Central memory CD8-positive, alpha-beta T cell (primary cell): ENCODE results near the gene PIK3CB.
"Not testable (repeated sequence)": the region's sequence is repeated elsewhere in the genome, so short reads cannot be mapped to it uniquely, and the experiment has no call there.

Experiments used
- ATAC-seq: fragments of 150-1000 bp; cut with Tn5 transposase; replicated peaks from 2 replicates; pipeline ENCODE4 v1.10.0; 2022; ENCODE audit warnings: mild to moderate bottlenecking, moderate FRiP score, moderate number of reproducible peaks; ENCODE audit not compliant: poor library complexity, severe bottlenecking; ENCODE audit errors: extremely low read depth
- DNase-seq, 2 donors: peaks; one replicate each; pipeline ENCODE4 v3.0.0; 2021; ENCODE audit warnings: low spot score in 2 of 2
- H3K27ac Mint-ChIP-seq: one replicate; pipeline ENCODE4 v1.8.0; 2022; ENCODE audit warnings: low read depth, mild to moderate bottlenecking, moderate library complexity, mixed read lengths
- H3K27me3 Mint-ChIP-seq: one replicate; pipeline ENCODE4 v1.8.0; 2022; ENCODE audit warnings: mixed read lengths
- H3K36me3 Mint-ChIP-seq: one replicate; pipeline ENCODE4 v1.8.0; 2022; ENCODE audit warnings: mild to moderate bottlenecking, moderate library complexity, mixed read lengths; ENCODE audit not compliant: insufficient read depth
- H3K4me1 Mint-ChIP-seq: one replicate; pipeline ENCODE4 v1.8.0; 2022; ENCODE audit warnings: mixed read lengths
- H3K4me3 Mint-ChIP-seq: one replicate; pipeline ENCODE4 v1.8.0; 2022; ENCODE audit warnings: mild to moderate bottlenecking, moderate library complexity, mixed read lengths
- H3K9me3 Mint-ChIP-seq: one replicate; pipeline ENCODE4 v1.8.0; 2022; ENCODE audit warnings: mixed read lengths

PIK3CB gene

DNA sequence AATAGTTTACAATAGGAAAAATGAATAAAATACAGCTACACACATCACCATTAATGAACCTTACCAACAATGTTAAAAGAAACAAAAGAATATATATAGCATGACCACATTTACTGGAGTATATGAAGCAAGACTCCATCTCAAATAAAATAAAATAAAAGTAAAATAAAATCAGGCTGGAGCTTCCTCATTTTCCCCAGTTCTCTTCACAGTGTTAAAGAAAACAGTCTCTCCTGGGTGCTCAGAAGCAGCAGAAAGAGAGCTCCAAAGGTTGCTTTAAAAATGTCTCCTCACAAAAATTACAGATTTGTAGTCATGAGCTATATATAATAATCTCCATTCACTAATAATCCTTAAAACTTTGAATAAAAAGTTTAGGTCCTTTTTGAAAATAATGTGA lies 48.8 kb downstream of the PIK3CB start:
- H3K9me3 Mint-ChIP-seq = no peaks in the 10 kb centered on the region
- H3K36me3 Mint-ChIP-seq = peaks cover 11% of the 10 kb centered on the region
- DNase-seq (no peak), ATAC-seq (no peak)
- no peak overlapping the region for H3K4me3 Mint-ChIP-seq
- H3K27ac Mint-ChIP-seq = no peak overlapping the region
- H3K4me1 Mint-ChIP-seq = peaks cover 11% of the 10 kb centered on the region
- no peaks in the 10 kb centered on the region for H3K27me3 Mint-ChIP-seq

- peaks cover 16% of the 10 kb centered on the region for H3K4me1 Mint-ChIP-seq
- not testable (repeated sequence) for ATAC-seq, H3K27ac Mint-ChIP-seq, H3K9me3 Mint-ChIP-seq, DNase-seq, H3K27me3 Mint-ChIP-seq, H3K4me3 Mint-ChIP-seq
- peaks cover 14% of the 10 kb centered on the region for H3K36me3 Mint-ChIP-seq
Observed at GRCh38 chr3:138785362-138785857, 49.3 kb downstream of the PIK3CB start.

DNA sequence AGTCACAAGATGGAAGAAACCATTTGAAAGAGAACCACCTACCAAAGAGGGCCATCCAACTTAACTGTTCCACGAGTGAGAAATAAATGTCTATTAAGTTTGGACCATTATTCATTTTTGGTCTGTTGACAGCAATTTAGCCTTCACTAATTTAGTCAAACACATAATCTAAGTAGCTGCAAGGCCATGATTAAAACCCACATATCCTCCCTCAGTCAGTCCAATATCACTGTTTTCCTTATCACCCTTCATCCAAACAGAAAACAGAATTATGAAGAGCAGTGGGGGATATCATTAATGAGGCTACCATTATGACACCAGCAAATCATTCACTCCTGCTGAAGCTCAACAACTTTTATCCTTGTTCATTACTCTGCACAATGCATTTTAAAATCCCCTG lies 52.0 kb downstream of the PIK3CB start:
- H3K36me3 Mint-ChIP-seq = peaks cover 8% of the 10 kb centered on the region
- H3K4me1 Mint-ChIP-seq = peaks cover 17% of the 10 kb centered on the region
- H3K27ac Mint-ChIP-seq = peak overlapping the region; percentile 85
- H3K27me3 Mint-ChIP-seq = no peaks in the 10 kb centered on the region
- H3K4me3 Mint-ChIP-seq = no peak overlapping the region
- no peaks in the 10 kb centered on the region for H3K9me3 Mint-ChIP-seq
- ATAC-seq (no peak), DNase-seq (no peak)

DNA sequence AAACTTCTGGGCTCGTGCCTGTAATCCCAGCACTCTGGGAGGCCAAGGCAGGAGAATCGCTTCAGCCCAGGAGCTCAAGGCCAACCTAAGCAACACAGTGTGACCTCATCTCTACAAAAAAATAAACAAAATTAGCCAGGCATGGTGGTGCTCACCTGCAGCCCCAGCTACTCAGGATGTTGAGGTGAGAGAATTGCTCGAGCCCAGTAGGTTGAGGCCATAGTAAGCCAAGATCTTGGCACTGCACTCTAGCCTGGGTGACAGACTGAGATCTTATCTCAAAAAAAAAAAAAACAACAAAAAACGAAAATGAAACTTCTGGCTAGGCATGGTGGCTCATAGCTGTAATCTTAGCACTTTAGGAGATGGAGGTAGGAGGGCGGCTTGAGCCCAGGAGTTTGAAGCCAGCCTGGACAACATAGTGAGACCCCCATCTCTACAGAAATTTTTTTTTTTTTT lies 53.7 kb downstream of the PIK3CB start:
- Mint-ChIP-seq H3K4me1 (peaks cover 17% of the 10 kb centered on the region), H3K27me3 (no peaks in the 10 kb centered on the region), H3K27ac (peak overlapping the region; percentile 92), H3K36me3 (peaks cover 8% of the 10 kb centered on the region), H3K4me3 (peak overlapping the region; percentile 31), H3K9me3 (no peaks in the 10 kb centered on the region)
- ATAC-seq (peak; percentile 100), DNase-seq (peak; percentile 34 to 75)

- no peak overlapping the region for H3K4me3 Mint-ChIP-seq
- peaks cover 8% of the 10 kb centered on the region for H3K36me3 Mint-ChIP-seq
- no peaks in the 10 kb centered on the region for H3K27me3 Mint-ChIP-seq
- H3K27ac Mint-ChIP-seq = peak overlapping the region; percentile 76
- no peak for DNase-seq
- peaks cover 17% of the 10 kb centered on the region for H3K4me1 Mint-ChIP-seq
- no peaks in the 10 kb centered on the region for H3K9me3 Mint-ChIP-seq
- no peak for ATAC-seq
Observed at GRCh38 chr3:138778643-138779042, 56.1 kb downstream of the PIK3CB start.

GRCh38 chr3:138776961-138777360 lies 57.8 kb downstream of the PIK3CB start:
- Mint-ChIP-seq H3K4me3 (no peak overlapping the region), H3K9me3 (no peaks in the 10 kb centered on the region), H3K27ac (no peak overlapping the region), H3K27me3 (no peaks in the 10 kb centered on the region), H3K4me1 (peaks cover 9% of the 10 kb centered on the region), H3K36me3 (peaks cover 6% of the 10 kb centered on the region)
- no peak for ATAC-seq
- no peak for DNase-seq

GRCh38 chr3:138775254-138775595 lies 59.5 kb downstream of the PIK3CB start:
- ATAC-seq (no peak), DNase-seq (no peak)
- Mint-ChIP-seq H3K4me3 (no peak overlapping the region), H3K9me3 (no peaks in the 10 kb centered on the region), H3K27me3 (no peaks in the 10 kb centered on the region), H3K36me3 (no peaks in the 10 kb centered on the region), H3K27ac (no peak overlapping the region), H3K4me1 (no peaks in the 10 kb centered on the region)

DNA sequence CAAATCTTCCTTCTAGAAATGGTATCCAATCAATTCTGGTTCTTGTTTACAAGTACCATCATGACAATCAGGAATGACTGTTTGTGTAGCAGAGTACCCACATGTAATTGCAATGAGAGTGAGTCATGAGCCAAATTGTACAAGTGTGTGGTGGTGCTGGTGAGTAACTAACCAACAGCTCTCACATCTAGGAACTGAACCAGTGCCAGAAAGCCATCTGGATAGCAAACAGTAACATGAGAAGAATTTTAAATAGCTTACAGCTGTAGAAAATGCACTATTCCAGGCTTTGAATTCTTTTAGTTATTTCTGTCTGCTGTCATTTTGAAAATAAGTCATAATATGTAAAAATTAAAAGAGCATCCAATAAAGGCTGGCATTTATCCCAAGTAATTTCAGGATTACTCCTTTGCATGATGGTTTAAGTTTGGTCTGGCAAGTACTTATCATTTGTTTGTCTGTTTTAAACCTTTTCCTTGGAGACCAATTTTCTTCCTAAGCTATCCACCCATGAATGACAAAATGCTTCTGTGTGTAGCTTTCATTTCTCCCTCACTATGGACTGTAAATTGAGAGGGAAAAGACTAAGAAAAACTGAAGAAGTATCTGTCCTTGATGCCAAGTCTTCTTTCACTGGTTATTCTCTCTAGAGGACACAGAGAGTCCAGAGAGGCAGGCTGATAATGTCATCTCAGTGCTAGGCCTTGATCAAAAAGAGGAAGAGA lies 60.0 kb downstream of the PIK3CB start:
- no peaks in the 10 kb centered on the region for H3K36me3 Mint-ChIP-seq
- no peaks in the 10 kb centered on the region for H3K27me3 Mint-ChIP-seq
- H3K4me3 Mint-ChIP-seq = no peak overlapping the region
- DNase-seq (no peak), ATAC-seq (no peak)
- no peaks in the 10 kb centered on the region for H3K4me1 Mint-ChIP-seq
- no peaks in the 10 kb centered on the region for H3K9me3 Mint-ChIP-seq
- no peak overlapping the region for H3K27ac Mint-ChIP-seq

GRCh38 chr3:138771585-138771984 lies 63.1 kb downstream of the PIK3CB start:
- H3K4me1 Mint-ChIP-seq = no peaks in the 10 kb centered on the region
- H3K27me3 Mint-ChIP-seq = no peaks in the 10 kb centered on the region
- H3K4me3 Mint-ChIP-seq = no peak overlapping the region
- no peaks in the 10 kb centered on the region for H3K9me3 Mint-ChIP-seq
- ATAC-seq (no peak), DNase-seq (no peak)
- no peak overlapping the region for H3K27ac Mint-ChIP-seq
- peaks cover 3% of the 10 kb centered on the region for H3K36me3 Mint-ChIP-seq

DNA sequence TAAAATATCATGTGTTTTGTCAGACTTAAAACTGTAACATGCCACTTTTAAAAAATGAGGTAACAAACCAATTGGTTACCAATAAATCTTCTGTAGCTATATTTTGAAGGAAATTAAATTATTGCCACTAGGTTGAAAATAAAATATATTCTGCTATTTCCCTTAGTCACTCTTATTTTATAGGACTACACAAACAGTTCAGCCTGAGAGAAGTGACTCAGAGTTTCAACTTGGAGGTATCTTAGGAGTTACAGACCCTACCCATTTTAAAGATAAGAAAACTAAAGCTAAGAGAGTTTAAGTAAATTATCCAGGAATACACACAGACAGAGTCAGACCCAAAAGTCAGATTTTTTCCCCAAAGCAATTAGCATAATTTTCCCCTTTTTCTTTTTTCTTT lies 65.1 kb downstream of the PIK3CB start:
- DNase-seq (no peak), ATAC-seq (no peak)
- Mint-ChIP-seq H3K36me3 (peaks cover 3% of the 10 kb centered on the region), H3K27ac (no peak overlapping the region), H3K9me3 (no peaks in the 10 kb centered on the region), H3K4me3 (no peak overlapping the region), H3K27me3 (no peaks in the 10 kb centered on the region), H3K4me1 (peaks cover 3% of the 10 kb centered on the region)

GRCh38 chr3:138768946-138769345 lies 65.8 kb downstream of the PIK3CB start:
- H3K27ac Mint-ChIP-seq = no peak overlapping the region
- peaks cover 3% of the 10 kb centered on the region for H3K36me3 Mint-ChIP-seq
- peaks cover 6% of the 10 kb centered on the region for H3K4me1 Mint-ChIP-seq
- H3K27me3 Mint-ChIP-seq = no peaks in the 10 kb centered on the region
- ATAC-seq = no peak
- no peak for DNase-seq
- no peaks in the 10 kb centered on the region for H3K9me3 Mint-ChIP-seq
- H3K4me3 Mint-ChIP-seq = no peak overlapping the region

- no peak for ATAC-seq
- Mint-ChIP-seq H3K27me3 (no peaks in the 10 kb centered on the region), H3K9me3 (no peaks in the 10 kb centered on the region), H3K27ac (no peak overlapping the region), H3K36me3 (peaks cover 3% of the 10 kb centered on the region), H3K4me3 (no peak overlapping the region), H3K4me1 (peaks cover 6% of the 10 kb centered on the region)
- DNase-seq = no peak
Observed at GRCh38 chr3:138768125-138768524, 66.6 kb downstream of the PIK3CB start.

- Mint-ChIP-seq H3K27me3 (no peaks in the 10 kb centered on the region), H3K9me3 (no peaks in the 10 kb centered on the region), H3K27ac (no peak overlapping the region), H3K4me3 (no peak overlapping the region), H3K4me1 (peaks cover 6% of the 10 kb centered on the region), H3K36me3 (peaks cover 3% of the 10 kb centered on the region)
- no peak for ATAC-seq
- DNase-seq = no peak
Observed at GRCh38 chr3:138767498-138768104, 67.1 kb downstream of the PIK3CB start.
